ENCODE data around the gene STK38L.
"Not testable (repeated sequence)": the region's sequence is repeated elsewhere in the genome, so short reads cannot be mapped to it uniquely, and the experiment has no call there.

The STK38L gene

GRCh38 chr12:27226407-27226929 lies 17.6 kb upstream of the STK38L start:
- in situ Hi-C loops (cut with MboI; ENCODE audit: low sequenced_read_pairs) = no loop called here

DNA sequence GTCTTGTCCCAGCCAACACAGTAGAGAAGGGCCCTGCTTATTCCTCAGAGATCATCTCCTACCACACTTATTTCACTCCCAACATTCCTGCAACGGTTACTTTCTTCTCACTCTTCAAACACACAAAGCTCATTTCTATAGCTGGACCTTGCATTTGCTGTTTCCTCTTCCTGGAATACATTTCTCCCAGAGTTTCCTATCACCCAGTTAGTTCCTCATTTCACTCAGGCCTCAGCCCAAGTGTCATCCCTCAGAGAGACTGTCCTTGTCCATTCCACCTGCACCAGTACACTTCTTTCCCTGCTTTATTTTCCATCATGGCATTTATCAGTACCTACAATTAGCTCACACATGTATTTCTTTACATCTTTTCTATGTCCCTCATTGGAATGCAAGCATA lies 14.7 kb upstream of the STK38L start:
- in situ Hi-C loops (cut with MboI; ENCODE audit: low sequenced_read_pairs) = no loop called here

DNA sequence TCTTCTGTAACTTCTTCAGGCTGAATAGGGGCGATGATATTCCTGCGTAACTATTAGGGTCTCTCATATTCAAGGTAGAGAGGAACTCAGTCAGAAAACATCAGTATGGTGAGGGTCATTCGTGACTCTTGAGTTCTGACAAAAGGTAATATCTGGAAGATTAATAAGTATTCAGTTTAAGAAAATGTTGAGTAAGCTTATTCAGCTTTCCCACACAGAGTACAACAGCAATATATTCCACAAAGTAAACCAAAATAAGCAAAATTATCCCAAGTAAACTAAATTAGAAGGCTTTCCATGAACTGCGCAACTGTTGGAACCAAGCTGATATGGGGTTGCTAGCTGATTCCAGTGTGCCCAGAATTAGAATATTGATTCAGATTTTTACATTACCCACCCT lies 12.7 kb upstream of the STK38L start:
- in situ Hi-C loops (cut with MboI; ENCODE audit: low sequenced_read_pairs) = not testable (repeated sequence)

DNA sequence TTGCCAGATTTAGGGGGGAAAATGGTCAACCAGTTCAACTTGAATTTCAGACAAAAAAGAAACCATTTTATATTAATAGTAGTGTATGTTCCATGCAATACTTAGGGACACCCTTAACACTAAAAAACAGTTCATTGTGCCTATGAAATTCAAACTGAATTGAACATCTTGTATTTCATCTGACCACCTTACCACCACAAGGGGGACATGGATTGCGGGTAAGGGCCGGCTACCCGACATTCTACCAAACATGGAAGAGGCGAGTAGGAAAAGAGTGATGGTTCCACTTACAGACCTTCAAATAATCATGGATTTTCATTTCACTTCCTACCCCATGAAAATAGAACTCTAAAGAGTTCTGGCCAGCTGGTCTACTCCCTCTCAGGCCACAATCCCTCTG lies 10.3 kb upstream of the STK38L start:
- in situ Hi-C loops (cut with MboI; ENCODE audit: low sequenced_read_pairs) = no loop called here

GRCh38 chr12:27236498-27236897 lies 7.6 kb upstream of the STK38L start:
- in situ Hi-C loops (cut with MboI; ENCODE audit: low sequenced_read_pairs) = no loop called here

GRCh38 chr12:27237790-27238771 lies 6.0 kb upstream of the STK38L start:
- in situ Hi-C loops (cut with MboI; ENCODE audit: low sequenced_read_pairs) = no loop called here

DNA sequence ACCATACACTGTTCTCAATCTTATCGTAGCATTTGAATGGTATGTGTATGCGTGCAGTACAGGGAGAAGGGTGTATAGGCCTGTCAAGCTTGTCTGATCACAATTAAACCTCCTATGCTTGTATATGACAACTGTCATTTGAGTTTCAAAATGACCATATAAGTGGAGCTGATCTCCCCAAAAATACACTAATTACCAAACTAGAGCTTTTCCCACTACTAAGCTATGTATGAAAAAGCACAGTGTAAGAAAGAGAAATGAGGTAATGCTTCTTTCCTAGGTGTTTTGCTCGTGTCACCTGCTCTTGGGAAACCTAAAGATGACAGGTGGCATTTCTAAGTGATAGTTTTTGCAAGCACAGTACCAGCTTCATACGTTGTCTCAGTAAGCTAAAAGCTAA lies 1.1 kb upstream of the STK38L start:
- in situ Hi-C loops (cut with MboI; ENCODE audit: low sequenced_read_pairs) = no loop called here

GRCh38 chr12:27244689-27245488 lies 803 bp downstream of the STK38L start:
- in situ Hi-C loops (cut with MboI; ENCODE audit: low sequenced_read_pairs) = no loop called here

DNA sequence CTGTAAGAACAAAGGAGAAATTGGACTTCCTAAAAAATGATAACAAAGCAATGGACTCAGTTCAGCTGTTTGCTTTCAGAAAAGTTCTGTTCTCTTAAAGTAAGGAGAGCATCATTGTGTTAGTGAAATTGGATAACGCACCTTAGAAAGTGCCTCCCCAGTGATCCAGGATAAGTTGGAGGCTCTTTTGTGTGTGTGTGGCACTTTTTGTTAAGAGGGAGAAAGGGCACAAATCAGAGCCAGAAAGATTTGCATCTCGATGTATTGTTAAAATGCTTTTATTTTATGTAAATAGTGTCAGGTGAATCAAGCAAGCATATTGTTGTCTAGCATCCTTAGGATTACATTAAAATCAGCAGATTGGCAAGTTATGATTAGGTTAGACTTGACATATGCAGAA lies 2.1 kb downstream of the STK38L start:
- in situ Hi-C loops (cut with MboI; ENCODE audit: low sequenced_read_pairs) = no loop called here

GRCh38 chr12:27246774-27247173 lies 2.7 kb downstream of the STK38L start:
- in situ Hi-C loops (cut with MboI; ENCODE audit: low sequenced_read_pairs) = no loop called here

- in situ Hi-C loops (cut with MboI; ENCODE audit: low sequenced_read_pairs) = no loop called here
Observed at GRCh38 chr12:27252934-27253333, 8.8 kb downstream of the STK38L start.

GRCh38 chr12:27253347-27253746 lies 9.3 kb downstream of the STK38L start:
- in situ Hi-C loops (cut with MboI; ENCODE audit: low sequenced_read_pairs) = no loop called here

DNA sequence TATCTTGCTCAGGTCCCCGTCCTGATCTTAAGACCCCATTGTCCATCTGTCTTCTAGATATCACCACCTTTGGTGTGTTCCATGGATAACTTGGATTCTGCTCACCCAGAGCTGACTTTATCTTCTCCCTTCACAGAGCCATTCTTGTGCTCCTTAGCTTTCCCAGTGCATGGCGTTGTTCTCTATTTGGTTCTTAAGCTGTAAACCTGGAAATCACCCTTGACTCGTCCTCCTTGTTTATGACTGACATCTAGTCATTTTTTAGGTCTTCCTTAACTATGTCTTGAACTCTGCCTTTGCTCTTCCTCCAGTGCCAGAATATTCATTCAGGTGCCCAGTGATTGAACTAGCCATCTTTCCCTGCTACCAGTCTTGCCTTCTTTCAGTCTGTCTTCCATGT lies 11.7 kb downstream of the STK38L start:
- in situ Hi-C loops (cut with MboI; ENCODE audit: low sequenced_read_pairs) = no loop called here

DNA sequence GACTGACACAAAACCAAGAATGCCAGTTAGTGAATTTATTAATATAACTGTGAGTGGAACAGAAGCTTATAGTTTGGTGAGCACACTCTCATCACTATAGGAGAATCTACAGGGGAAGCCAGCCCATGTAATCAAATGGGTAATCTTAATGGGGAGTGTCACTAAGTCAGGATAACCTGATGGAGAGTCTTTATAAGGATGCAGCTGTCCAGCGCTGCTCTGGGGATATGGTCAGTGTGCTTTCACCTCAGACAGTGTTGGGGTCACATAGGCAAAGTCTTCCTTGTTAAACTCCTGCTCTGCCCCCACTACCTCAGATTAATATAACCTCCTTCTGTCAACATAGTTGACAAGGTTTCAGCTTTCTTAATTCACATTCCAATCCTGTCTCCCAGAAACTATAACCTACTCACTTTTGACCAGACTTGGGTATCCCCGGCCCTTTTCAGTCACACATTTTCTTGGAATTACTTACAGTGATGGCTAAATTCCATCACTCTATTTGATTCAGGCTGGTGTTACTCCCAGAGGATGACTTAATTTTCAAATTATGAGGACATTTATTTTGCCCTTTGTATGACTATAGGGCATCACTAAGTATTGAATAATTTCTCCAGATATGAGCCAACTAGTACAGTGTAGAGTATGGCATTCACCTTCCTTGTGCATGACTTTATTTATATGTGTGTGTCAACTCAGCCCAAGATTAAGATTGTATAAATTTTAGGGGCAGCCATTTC lies 13.2 kb downstream of the STK38L start:
- in situ Hi-C loops (cut with MboI; ENCODE audit: low sequenced_read_pairs) = no loop called here

DNA sequence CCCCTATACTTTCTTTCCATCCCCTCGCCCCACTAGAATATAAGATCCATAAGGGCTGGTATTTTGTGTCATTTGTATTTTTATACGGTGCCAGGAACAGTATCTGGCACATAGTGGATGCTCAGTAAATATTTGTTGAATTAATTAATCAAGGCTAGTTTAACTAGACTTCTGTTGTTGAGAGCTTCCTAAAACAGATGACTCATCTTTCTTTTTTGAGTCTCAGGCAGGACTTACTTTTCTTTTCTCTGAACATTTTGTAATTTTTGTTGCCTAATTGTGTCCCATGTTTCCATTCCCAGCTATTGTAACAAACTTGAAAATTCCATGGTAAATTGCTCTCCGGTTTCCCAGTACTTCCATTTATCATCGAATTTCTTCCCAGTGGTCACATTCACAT lies 16.7 kb downstream of the STK38L start:
- in situ Hi-C loops (cut with MboI; ENCODE audit: low sequenced_read_pairs) = no loop called here

DNA sequence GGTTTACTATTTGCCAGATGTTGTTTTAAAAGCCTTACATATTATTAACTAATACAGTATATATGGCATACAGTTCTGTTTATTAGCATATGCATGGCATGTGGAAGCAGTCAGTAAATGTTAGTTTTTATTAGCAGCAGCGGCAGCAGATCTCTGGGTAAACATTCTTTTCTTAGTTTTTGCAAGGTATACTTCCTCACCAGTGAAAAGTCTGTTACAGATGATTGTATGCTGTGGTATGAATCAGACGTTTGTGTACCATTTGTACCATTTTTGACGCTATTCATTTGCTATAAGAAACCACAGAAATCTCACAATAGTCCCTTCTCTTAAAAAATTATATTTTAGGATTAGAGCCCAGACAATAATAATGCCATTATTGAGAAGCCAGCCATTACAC lies 17.8 kb downstream of the STK38L start:
- in situ Hi-C loops (cut with MboI; ENCODE audit: low sequenced_read_pairs) = no loop called here

DNA sequence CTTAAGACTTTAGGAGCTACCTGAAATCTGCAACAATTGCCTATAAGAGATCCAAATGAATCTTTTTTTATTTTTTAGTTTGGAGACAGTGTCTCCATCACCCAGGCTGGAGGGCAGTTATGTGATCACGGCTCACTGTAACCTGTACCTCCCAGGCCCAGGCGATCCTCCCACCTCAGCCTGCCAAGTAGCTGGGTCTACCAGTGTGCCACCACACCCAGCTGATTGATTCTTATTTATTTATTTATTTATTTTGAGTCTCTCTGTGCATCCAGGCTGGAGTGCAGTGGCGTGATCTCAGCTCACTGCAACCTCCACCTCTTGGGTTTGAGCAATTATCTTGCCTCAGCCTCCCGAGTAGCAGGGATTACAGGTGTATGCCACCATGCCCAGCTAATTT lies 26.1 kb downstream of the STK38L start:
- in situ Hi-C loops (cut with MboI; ENCODE audit: low sequenced_read_pairs) = no loop called here

GRCh38 chr12:27271206-27271605 lies 27.1 kb downstream of the STK38L start:
- in situ Hi-C loops (cut with MboI; ENCODE audit: low sequenced_read_pairs) = no loop called here

- in situ Hi-C loops (cut with MboI; ENCODE audit: low sequenced_read_pairs) = no loop called here
Observed at GRCh38 chr12:27272373-27273028, 28.4 kb downstream of the STK38L start.

GRCh38 chr12:27273114-27273513 lies 29.0 kb downstream of the STK38L start:
- in situ Hi-C loops (cut with MboI; ENCODE audit: low sequenced_read_pairs) = no loop called here
